ENCODE results near the gene FAM181A.

- TF ChIP-seq, protein P1, sequence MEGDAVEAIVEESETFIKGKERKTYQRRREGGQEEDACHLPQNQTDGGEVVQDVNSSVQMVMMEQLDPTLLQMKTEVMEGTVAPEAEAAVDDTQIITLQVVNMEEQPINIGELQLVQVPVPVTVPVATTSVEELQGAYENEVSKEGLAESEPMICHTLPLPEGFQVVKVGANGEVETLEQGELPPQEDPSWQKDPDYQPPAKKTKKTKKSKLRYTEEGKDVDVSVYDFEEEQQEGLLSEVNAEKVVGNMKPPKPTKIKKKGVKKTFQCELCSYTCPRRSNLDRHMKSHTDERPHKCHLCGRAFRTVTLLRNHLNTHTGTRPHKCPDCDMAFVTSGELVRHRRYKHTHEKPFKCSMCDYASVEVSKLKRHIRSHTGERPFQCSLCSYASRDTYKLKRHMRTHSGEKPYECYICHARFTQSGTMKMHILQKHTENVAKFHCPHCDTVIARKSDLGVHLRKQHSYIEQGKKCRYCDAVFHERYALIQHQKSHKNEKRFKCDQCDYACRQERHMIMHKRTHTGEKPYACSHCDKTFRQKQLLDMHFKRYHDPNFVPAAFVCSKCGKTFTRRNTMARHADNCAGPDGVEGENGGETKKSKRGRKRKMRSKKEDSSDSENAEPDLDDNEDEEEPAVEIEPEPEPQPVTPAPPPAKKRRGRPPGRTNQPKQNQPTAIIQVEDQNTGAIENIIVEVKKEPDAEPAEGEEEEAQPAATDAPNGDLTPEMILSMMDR (IDR thresholded peaks at IDR 0.05): no peak
- TF ChIP-seq EP300 (IDR thresholded peaks at IDR 0.05): no peak
- TF ChIP-seq POLR2A (IDR thresholded peaks at IDR 0.05): no peak
- no peak for TF ChIP-seq POLR2AphosphoS5 (IDR thresholded peaks at IDR 0.05)
These were observed 3.3 kb downstream of the FAM181A start for GRCh38 chr14:93930296-93930988.

Measured in stomach (tissue), 4 donors.